IMR-90 (cell line): ENCODE measurements around the gene SLC52A3.
A peak's percentile ranks its signal among the peaks of the same experiment; 100 is the strongest.

Experiments
- BHLHE40 ChIP-seq: fragments of 150-350 bp; IDR thresholded peaks from 2 replicates; pipeline ENCODE4 v1.6.1; 2016; ENCODE audit warnings: mild to moderate bottlenecking, low read depth, low read length
- CEBPB ChIP-seq: IDR thresholded peaks from 2 replicates; pipeline ENCODE4 v1.6.1; 2012; ENCODE audit warnings: low read depth, low read length, improper control_type of control experiment
- CHD1 ChIP-seq: IDR thresholded peaks from 2 replicates; pipeline ENCODE4 v1.6.1; 2012; ENCODE audit warnings: low read depth, low read length, improper control_type of control experiment
- FOS ChIP-seq: fragments of 150-350 bp; IDR thresholded peaks from 2 replicates; pipeline ENCODE4 v1.6.1; 2016; ENCODE audit warnings: low read depth, low read length
- MAFK ChIP-seq: IDR thresholded peaks from 2 replicates; pipeline ENCODE4 v1.6.1; 2012; ENCODE audit warnings: low read depth, low read length, improper control_type of control experiment
- MAZ ChIP-seq: IDR thresholded peaks from 2 replicates; pipeline ENCODE4 v1.6.1; 2012; ENCODE audit warnings: low read depth, mild to moderate bottlenecking, low read length, improper control_type of control experiment, moderate library complexity, borderline replicate concordance
- MXI1 ChIP-seq: IDR thresholded peaks from 2 replicates; pipeline ENCODE4 v1.6.1; 2012; ENCODE audit warnings: low read depth, mild to moderate bottlenecking, low read length, moderate library complexity, borderline replicate concordance
- POLR2A ChIP-seq: IDR thresholded peaks from 2 replicates; pipeline ENCODE4 v1.6.1; 2012; ENCODE audit warnings: mild to moderate bottlenecking, low read depth, low read length
- RAD21 ChIP-seq: IDR thresholded peaks from 2 replicates; pipeline ENCODE4 v1.6.1; 2012; ENCODE audit warnings: low read length, improper control_type of control experiment
- RCOR1 ChIP-seq: IDR thresholded peaks from 2 replicates; pipeline ENCODE4 v1.6.1; 2012; ENCODE audit warnings: mild to moderate bottlenecking, low read length, improper control_type of control experiment; ENCODE audit not compliant: insufficient replicate concordance
- RFX5 ChIP-seq: IDR thresholded peaks from 2 replicates; pipeline ENCODE4 v1.8.0; 2012; ENCODE audit warnings: low read depth, mild to moderate bottlenecking, low read length, moderate library complexity
- SMC3 ChIP-seq: fragments of 150-350 bp; IDR thresholded peaks from 2 replicates; pipeline ENCODE4 v1.6.1; 2016; ENCODE audit warnings: low read depth, mild to moderate bottlenecking, antibody characterized with exemption, low read length, moderate library complexity
- TF ChIP-seq, protein P1 (sequence below): conservative IDR thresholded peaks from 2 replicates; pipeline ENCODE4 v1.5.1; 2012; ENCODE audit warnings: mild to moderate bottlenecking, low read depth, low read length, improper control_type of control experiment
- TF ChIP-seq, protein P2 (sequence below): fragments of 150-350 bp; IDR thresholded peaks from 2 replicates; pipeline ENCODE4 v1.6.1; 2016; ENCODE audit warnings: low read depth, mild to moderate bottlenecking, low read length, moderate library complexity, borderline replicate concordance

DNA sequence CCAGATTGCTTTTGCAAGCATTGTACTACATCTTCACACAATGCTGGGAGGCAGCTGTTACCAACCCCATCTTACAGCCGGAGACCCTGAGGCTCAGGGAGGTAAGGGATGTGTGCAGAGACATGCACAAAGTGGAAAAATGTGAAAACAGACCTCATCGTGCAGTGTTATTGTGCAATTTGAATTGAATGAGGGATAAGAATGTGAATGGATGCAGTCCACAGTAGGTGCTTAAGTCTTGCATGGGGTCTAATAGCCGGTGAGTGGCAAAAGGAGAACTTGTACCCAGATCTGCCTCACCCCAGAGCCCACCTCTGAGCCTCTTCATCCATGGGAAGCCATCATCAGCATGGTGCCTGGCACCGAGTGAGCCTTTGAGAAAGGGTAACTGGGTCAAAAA lies 42.1 kb downstream of the SLC52A3 start:
- TF ChIP-seq, protein P1, sequence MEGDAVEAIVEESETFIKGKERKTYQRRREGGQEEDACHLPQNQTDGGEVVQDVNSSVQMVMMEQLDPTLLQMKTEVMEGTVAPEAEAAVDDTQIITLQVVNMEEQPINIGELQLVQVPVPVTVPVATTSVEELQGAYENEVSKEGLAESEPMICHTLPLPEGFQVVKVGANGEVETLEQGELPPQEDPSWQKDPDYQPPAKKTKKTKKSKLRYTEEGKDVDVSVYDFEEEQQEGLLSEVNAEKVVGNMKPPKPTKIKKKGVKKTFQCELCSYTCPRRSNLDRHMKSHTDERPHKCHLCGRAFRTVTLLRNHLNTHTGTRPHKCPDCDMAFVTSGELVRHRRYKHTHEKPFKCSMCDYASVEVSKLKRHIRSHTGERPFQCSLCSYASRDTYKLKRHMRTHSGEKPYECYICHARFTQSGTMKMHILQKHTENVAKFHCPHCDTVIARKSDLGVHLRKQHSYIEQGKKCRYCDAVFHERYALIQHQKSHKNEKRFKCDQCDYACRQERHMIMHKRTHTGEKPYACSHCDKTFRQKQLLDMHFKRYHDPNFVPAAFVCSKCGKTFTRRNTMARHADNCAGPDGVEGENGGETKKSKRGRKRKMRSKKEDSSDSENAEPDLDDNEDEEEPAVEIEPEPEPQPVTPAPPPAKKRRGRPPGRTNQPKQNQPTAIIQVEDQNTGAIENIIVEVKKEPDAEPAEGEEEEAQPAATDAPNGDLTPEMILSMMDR: no peak
- TF ChIP-seq POLR2A (no peak), RAD21 (no peak), RFX5 (no peak), SMC3 (no peak), CEBPB (peak; percentile 33; the same call in 1 of the 2 replicates), RCOR1 (no peak), MXI1 (no peak), MAZ (no peak), FOS (no peak), MAFK (no peak), BHLHE40 (no peak), CHD1 (no peak)
- TF ChIP-seq, protein P2, sequence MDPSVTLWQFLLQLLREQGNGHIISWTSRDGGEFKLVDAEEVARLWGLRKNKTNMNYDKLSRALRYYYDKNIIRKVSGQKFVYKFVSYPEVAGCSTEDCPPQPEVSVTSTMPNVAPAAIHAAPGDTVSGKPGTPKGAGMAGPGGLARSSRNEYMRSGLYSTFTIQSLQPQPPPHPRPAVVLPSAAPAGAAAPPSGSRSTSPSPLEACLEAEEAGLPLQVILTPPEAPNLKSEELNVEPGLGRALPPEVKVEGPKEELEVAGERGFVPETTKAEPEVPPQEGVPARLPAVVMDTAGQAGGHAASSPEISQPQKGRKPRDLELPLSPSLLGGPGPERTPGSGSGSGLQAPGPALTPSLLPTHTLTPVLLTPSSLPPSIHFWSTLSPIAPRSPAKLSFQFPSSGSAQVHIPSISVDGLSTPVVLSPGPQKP: no peak
